Retinal pigment epithelial cell (primary cell): ENCODE results near the gene CNNM3.
A peak's percentile ranks its signal among the peaks of the same experiment; 100 is the strongest.

ENCODE experiments used
- DNase-seq: peaks from one replicate; pipeline ENCODE4 v3.0.0-alpha.2; 2010; ENCODE audit warnings: low read depth
- H3K4me3 ChIP-seq: 2 replicates; pipeline ENCODE4 v1.5.1; 2011; ENCODE audit warnings: mild to moderate bottlenecking, low read length, control low read depth, moderate library complexity
- CTCF ChIP-seq: conservative IDR thresholded peaks from 2 replicates; pipeline ENCODE4 v1.5.1; 2011; ENCODE audit warnings: low read depth, low read length, control low read depth, inconsistent platforms

CNNM3 gene

GRCh38 chr2:96848264-96848663 lies 32.2 kb downstream of the CNNM3 start:
- H3K4me3 ChIP-seq, result no peak overlapping the region
- no peak for TF ChIP-seq CTCF
- no peak for DNase-seq

GRCh38 chr2:96852667-96853066 lies 36.6 kb downstream of the CNNM3 start:
- no peak for DNase-seq
- TF ChIP-seq CTCF, result no peak
- H3K4me3 ChIP-seq, result no peak overlapping the region

- TF ChIP-seq CTCF, result no peak
- H3K4me3 ChIP-seq, result no peak overlapping the region
- no peak for DNase-seq
Measured at GRCh38 chr2:96853321-96853720, 37.3 kb downstream of the CNNM3 start.

GRCh38 chr2:96856776-96857666 lies 41.0 kb downstream of the CNNM3 start:
- peak overlapping the region; percentile 68 for H3K4me3 ChIP-seq
- DNase-seq, result no peak
- no peak for TF ChIP-seq CTCF

- peak within 1 kb of the TSS; percentile 68 for H3K4me3 ChIP-seq
- peak; percentile 67 for TF ChIP-seq CTCF
- peak; percentile 91 for DNase-seq
Measured at GRCh38 chr2:96857667-96858372, 41.8 kb downstream of the CNNM3 start, which contains the start of gene ANKRD39. Gene ANKRD39 (minus strand): TSS chr2:96858016. CDS start chr2:96857987, 29 bp downstream.

GRCh38 chr2:96859099-96859649 lies 43.1 kb downstream of the CNNM3 start:
- no peak for TF ChIP-seq CTCF
- DNase-seq, result no peak
- H3K4me3 ChIP-seq, result peak overlapping the region; percentile 53
